Esophagus squamous epithelium (tissue), 4 donors: ENCODE measurements around the gene NFKB1.

ENCODE experiments used
- CTCF ChIP-seq, 6 experiments: fragments of 450-650 bp in 4 of 6; fragments of 200-600 bp in 2 of 6; sonication (generic) in 2 of 6; IDR thresholded peaks; one replicate each; pipeline ENCODE4 v1.5.1; 2016 to 2019; ENCODE audit warnings: antibody characterized with exemption in 6 of 6, mild to moderate bottlenecking in 4 of 6, moderate library complexity in 4 of 6
- POLR2A ChIP-seq, 4 donors: fragments of 450-650 bp; IDR thresholded peaks; one replicate each; pipeline ENCODE4 v1.6.1; 2017; ENCODE audit warnings: antibody characterized with exemption in 4 of 4, mild to moderate bottlenecking in 4 of 4, moderate library complexity in 3 of 4

GRCh38 chr4:102586002-102586643 lies 85.0 kb downstream of the NFKB1 start:
- TF ChIP-seq CTCF (IDR thresholded peaks at IDR 0.05) (no peak), POLR2A (IDR thresholded peaks at IDR 0.05) (no peak)
